MCF 10A (cell line): ENCODE results near the gene PRRT1B. TPM values are rescaled to one million over a fixed set of nuclear protein-coding genes. Genes with fewer than 3 reads are reported as not detected.

Experiments used
- BruUV-seq: library from RNA; stranded (reverse); fragments of 400-500 nt; replicated peaks from 2 replicates; lab custom pipeline; 2021; lab: Mats Ljungman, UMichigan
- CTCF ChIA-PET: fragments of 300-600 bp; sonication (Branson Sonifier 250); formaldehyde crosslinking; extraction: SDS; loops from one replicate; lab custom pipeline; 2021; ENCODE audit warnings: antibody characterized with exemption, inconsistent platforms; lab: Yijun Ruan, JAX
- POLR2A ChIA-PET: fragments of 300-600, 350-650 bp; sonication (Branson Sonifier 250); formaldehyde crosslinking; extraction: SDS; loops from one replicate; lab custom pipeline; 2020; ENCODE audit warnings: antibody characterized with exemption, inconsistent platforms; lab: Yijun Ruan, JAX
- DNase-seq: peaks from one replicate; pipeline ENCODE4 v3.0.0-alpha.2; 2018; ENCODE audit not compliant: unreplicated experiment
- H3K27ac Mint-ChIP-seq: one replicate; pipeline ENCODE4 v1.8.0; 2022; ENCODE audit warnings: mild to moderate bottlenecking, low read depth, mixed read lengths; ENCODE audit not compliant: unreplicated experiment
- H3K27me3 Mint-ChIP-seq: one replicate; pipeline ENCODE4 v1.8.0; 2022; ENCODE audit warnings: mixed read lengths; ENCODE audit not compliant: insufficient read depth, unreplicated experiment
- H3K36me3 Mint-ChIP-seq: one replicate; pipeline ENCODE4 v1.8.0; 2022; ENCODE audit warnings: mild to moderate bottlenecking, moderate library complexity, mixed read lengths; ENCODE audit not compliant: insufficient read depth, unreplicated experiment
- H3K4me1 Mint-ChIP-seq: one replicate; pipeline ENCODE4 v1.8.0; 2022; ENCODE audit warnings: mixed read lengths; ENCODE audit not compliant: insufficient read depth, unreplicated experiment
- H3K4me3 Mint-ChIP-seq: one replicate; pipeline ENCODE4 v1.8.0; 2022; ENCODE audit warnings: mild to moderate bottlenecking, moderate library complexity, mixed read lengths; ENCODE audit not compliant: unreplicated experiment
- H3K9me3 Mint-ChIP-seq: one replicate; pipeline ENCODE4 v1.8.0; 2022; ENCODE audit warnings: mixed read lengths; ENCODE audit not compliant: unreplicated experiment
- CTCF ChIP-seq: fragments of 200-600 bp; IDR thresholded peaks from one replicate; pipeline ENCODE4 v1.8.0; 2022; ENCODE audit warnings: antibody characterized with exemption, mild to moderate bottlenecking; ENCODE audit not compliant: unreplicated experiment
- intact Hi-C: fragments of 100-400 bp; cut with micrococcal nuclease; formaldehyde crosslinking; loops from 2 replicates; pipeline ENCODE4 v1.14.1; 2022
- total RNA-seq: library from RNA; stranded (reverse); gene quantifications from 2 replicates; pipeline ENCODE4 v1.2.3, GENCODE V29; 2022

Gene PRRT1B
- total RNA-seq, 1 experiment from 2014 or later: not detected

DNA sequence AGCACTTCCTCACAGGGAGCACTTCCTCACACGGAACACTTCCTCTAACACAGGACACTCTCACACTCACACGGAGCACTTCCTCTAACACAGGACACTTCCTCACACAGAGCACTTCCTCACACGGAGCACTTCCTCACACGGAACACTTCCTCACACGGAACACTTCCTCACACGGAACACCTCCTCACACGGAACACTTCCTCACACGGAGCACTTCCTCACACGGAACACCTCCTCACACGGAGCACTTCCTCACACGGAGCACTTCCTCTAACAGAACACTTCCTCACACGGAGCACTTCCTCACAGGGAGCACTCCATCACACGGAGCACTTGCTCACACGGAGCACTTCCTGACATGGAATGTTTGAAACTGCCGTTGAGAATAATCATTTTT, 29.2 kb upstream of the PRRT1B start:
- no peak for TF ChIP-seq CTCF
- Mint-ChIP-seq H3K27ac (no peak overlapping the region), H3K9me3 (no peaks in the 10 kb centered on the region), H3K4me1 (no peaks in the 10 kb centered on the region), H3K27me3 (no peaks in the 10 kb centered on the region), H3K4me3 (no peak overlapping the region), H3K36me3 (peaks cover 38% of the 10 kb centered on the region)
- CTCF ChIA-PET: no interaction called here
- POLR2A ChIA-PET: interaction anchor here (1.4 kb wide), 1 partner anchor 10 kb away, joined by 3 read pairs; no protein-coding TSS in a partner anchor
- intact Hi-C loops: no loop called here
- BruUV-seq: no TSS peak
- DNase-seq: no peak

DNA sequence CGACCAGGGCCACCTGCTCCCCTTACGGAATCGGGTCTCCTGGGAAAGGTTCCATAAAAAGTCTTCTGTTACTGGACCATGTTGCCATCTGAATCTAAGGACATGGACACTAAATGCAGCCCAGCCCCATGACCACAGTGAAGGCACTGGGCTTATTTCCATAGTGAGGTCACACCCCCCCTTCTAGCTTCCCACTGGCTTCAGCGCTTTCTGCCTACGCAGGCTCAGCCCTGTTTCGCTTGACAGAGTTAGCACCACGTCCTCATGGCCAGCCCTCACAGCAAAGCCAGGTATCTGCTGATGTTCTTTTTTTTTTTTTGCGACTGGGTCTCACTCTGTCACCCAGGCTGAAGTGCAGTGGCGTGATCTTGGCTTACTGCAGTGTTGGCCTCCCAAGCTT, 28.4 kb upstream of the PRRT1B start:
- intact Hi-C loops: no loop called here
- no TSS peak for BruUV-seq
- Mint-ChIP-seq H3K36me3 (peaks cover 38% of the 10 kb centered on the region), H3K27me3 (no peaks in the 10 kb centered on the region), H3K27ac (no peak overlapping the region), H3K4me1 (no peaks in the 10 kb centered on the region), H3K9me3 (no peaks in the 10 kb centered on the region), H3K4me3 (no peak overlapping the region)
- TF ChIP-seq CTCF: no peak
- DNase-seq: no peak
- ChIA-PET CTCF (no interaction called here), POLR2A (interaction anchor here (1.4 kb wide), 1 partner anchor 9 kb away, joined by 3 read pairs; no protein-coding TSS in a partner anchor)

GRCh38 chr9:131517761-131518190, 27.5 kb upstream of the PRRT1B start:
- DNase-seq: no peak
- intact Hi-C loops: no loop called here
- H3K4me1 Mint-ChIP-seq: no peaks in the 10 kb centered on the region
- no peak for TF ChIP-seq CTCF
- CTCF ChIA-PET: no interaction called here
- POLR2A ChIA-PET: interaction anchor here (1.4 kb wide), 1 partner anchor 8 kb away, joined by 3 read pairs; no protein-coding TSS in a partner anchor
- no peaks in the 10 kb centered on the region for H3K27me3 Mint-ChIP-seq
- H3K9me3 Mint-ChIP-seq: no peaks in the 10 kb centered on the region
- no TSS peak for BruUV-seq
- no peak overlapping the region for H3K27ac Mint-ChIP-seq
- peaks cover 37% of the 10 kb centered on the region for H3K36me3 Mint-ChIP-seq
- no peak overlapping the region for H3K4me3 Mint-ChIP-seq

DNA sequence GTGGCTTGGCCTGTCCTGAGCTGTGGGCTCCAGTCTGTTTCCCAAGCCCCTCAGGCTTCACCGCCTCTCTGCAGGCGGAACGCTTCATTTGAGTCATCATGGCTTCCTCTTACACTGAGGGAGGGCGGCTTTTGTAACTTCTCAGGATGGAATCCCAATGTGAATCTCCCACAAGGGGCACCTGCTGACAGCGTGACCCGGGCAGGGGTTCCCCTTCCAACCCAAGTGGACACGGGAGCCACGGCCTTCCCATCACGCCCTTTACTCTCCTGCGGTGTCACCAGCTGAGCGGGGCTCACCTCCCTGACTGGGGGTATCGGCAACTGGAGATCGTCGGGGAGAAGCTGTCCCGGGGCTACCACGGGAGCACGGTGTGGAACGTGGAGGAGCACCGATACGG, 26.8 kb upstream of the PRRT1B start:
- Mint-ChIP-seq H3K27ac (no peak overlapping the region), H3K4me1 (no peaks in the 10 kb centered on the region), H3K9me3 (no peaks in the 10 kb centered on the region), H3K4me3 (no peak overlapping the region), H3K27me3 (no peaks in the 10 kb centered on the region), H3K36me3 (peaks cover 38% of the 10 kb centered on the region)
- ChIA-PET POLR2A (no interaction called here), CTCF (interaction anchor here (0.6 kb wide), 1 partner anchor 717 kb away, joined by 3 read pairs; no protein-coding TSS in a partner anchor)
- BruUV-seq: no TSS peak
- TF ChIP-seq CTCF: no peak
- DNase-seq: no peak
- intact Hi-C loops: no loop called here
